Stimulated activated CD4-positive, alpha-beta T cell treated with anti-CD3 and anti-CD28 coated beads, Interleukin-1b, Interleukin-23, amount 100 ng/mL, for 24 hours (primary cell): ENCODE data around the gene PLBD1.

ENCODE experiments used
- DNase-seq, 4 experiments: peaks; one replicate each; pipeline ENCODE4 v3.0.0-alpha.2; 2020; ENCODE audit warnings: low read depth in 4 of 4, low spot score in 1 of 4

The PLBD1 gene, protein sequence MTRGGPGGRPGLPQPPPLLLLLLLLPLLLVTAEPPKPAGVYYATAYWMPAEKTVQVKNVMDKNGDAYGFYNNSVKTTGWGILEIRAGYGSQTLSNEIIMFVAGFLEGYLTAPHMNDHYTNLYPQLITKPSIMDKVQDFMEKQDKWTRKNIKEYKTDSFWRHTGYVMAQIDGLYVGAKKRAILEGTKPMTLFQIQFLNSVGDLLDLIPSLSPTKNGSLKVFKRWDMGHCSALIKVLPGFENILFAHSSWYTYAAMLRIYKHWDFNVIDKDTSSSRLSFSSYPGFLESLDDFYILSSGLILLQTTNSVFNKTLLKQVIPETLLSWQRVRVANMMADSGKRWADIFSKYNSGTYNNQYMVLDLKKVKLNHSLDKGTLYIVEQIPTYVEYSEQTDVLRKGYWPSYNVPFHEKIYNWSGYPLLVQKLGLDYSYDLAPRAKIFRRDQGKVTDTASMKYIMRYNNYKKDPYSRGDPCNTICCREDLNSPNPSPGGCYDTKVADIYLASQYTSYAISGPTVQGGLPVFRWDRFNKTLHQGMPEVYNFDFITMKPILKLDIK

DNA sequence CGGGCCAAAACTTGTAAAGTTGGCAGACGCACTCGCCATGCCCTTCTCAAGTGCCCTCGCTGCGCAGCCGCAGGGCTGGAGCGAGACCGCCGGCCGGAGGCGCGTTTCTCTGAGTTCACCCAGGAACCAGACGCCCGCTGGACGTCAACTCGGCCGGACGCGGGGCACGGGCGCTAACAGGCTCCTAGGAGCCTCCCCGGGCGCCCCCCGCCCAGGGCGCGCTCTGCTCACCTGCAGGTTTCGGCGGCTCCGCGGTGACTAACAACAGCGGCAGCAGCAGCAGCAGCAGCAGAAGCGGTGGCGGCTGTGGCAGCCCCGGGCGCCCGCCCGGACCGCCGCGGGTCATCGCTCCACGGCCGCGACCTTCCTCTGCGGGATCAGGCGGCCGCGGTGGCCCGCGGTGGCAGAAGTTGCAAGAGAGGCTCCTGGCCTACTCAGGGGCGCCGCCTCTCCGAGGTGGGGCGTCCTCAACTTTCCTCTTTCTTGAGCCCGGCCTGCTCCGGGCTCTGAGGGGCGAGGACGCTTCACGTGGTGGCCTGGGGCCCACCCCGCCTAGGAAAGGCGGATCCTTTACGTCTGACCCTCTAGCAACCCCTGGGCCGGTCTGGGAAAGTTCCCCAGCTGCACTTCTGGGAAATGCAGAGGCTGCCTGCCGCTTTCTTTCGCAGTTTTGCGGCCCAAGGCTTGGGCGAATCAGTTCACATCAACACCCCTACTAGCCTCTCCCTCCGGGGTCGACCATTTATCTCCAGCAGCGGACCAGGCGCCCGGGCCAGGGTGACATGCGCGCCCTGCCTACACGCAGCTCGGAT, at the start of gene PLBD1:
PLBD1 (minus strand) TSS at position 533 of the 812 bp plus-strand sequence; CDS start at position 346, 187 bp downstream.
- no peak for DNase-seq

DNA sequence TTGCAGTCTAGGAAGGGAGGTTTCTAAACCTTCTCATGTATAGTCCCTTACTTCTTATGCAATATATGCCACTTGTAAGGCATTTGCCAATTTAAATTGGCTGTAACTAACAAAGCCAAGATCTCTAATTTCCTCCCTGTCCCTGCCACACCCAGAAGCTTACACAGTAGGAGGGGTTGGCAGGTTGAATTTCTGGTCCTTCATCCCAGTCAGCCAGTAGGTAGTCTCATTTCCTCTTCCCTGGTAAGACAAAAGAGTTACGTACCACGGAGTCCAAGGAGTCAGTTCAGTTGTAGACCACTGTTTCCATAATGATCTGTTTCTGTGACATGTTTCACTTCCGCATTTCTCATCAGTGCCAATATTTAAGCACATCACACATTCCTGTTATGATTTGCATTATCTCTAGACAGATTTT, 47.0 kb upstream of the PLBD1 start:
- no peak for DNase-seq

DNA sequence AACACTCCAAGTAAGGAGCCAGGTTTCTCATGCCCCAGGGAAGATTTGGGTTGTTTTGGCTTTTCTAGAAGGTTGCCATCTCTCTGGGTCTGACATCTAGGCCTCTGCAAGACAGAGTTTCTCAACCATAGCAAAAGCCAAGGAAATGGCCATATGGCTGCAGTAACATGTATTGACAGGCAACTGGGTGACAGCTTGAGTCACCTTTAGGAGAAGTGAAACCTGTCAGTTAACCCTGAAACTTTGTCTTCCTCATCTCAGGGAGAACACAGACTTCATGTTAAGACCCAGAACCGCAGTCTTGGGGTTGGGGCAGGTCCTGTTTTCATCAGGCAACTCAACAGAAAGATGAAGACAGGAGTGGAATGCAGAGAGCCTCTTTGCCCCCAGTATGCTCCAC, 46.0 kb upstream of the PLBD1 start:
- no peak for DNase-seq

DNA sequence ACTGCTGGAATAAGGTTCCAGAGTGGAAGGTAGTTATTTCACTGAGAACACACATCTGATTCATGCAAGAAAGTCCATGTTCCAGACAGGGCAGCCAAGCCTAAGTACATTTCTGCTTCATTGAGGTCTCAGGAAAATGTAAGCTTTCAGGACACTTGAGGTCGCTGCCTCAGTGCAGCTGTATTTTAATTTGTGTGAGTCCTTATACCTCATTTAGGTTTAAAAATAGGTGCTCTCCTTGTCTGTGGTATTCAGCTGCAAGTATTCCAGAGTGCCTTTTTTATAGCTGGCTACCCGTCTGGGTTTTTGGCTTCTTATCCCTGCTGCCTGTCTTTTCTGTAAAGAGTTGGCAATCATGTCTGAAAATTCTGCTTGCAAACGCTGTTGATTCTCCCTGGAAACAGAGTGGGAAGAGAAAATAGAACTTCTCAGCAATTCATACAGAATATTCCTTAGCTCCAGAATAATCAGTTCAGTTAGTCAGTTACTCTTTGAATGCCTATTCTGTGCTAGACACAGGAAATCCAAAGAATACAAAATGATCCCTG, 45.3 kb upstream of the PLBD1 start:
- no peak for DNase-seq

DNA sequence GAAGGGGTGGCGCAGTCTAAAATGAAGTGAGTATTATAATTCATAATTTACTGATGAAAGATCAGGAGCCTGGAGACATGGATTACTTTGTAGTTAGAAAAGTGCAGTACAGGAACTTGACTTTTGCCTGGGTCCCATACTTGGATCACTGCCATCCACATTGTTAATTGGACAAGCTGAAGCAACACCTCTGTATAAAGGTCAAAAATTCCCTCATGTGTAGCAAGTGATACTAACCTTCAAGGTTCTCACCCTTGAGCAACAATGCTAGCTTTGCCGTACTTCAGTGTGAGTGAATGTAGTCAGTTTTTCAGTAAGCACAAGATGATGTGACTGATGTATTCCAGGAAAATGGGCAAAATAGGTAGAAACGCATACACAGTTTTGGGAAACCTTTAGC, 44.6 kb upstream of the PLBD1 start:
- DNase-seq, result no peak

DNA sequence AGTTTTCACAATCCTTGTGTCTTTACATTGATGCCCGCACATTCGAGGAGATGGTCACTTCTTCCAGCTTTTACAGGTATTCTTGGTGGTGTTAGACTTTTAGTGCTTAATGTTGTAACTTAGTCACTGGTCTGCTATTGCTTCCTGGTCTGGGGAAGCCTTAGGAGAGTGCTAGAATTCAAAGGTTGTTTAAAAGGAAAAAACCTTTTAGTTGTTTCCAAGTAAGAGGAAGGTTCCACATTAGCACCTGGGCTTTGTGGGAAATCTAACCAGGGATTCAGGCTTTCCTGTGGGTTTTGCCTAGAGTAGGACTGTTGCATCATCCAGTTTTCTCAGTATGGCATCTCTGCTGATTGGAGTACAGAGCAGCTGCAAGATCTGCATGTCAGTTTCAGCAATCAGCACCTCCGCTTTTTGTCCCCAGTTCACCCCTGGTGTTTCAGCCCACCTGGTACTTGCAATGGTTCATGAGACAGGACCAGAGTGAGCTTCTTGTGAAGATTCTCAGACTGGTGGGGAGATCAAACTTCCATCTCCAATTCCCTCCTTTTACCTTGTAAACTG, 44.0 kb upstream of the PLBD1 start:
- DNase-seq, result no peak

DNA sequence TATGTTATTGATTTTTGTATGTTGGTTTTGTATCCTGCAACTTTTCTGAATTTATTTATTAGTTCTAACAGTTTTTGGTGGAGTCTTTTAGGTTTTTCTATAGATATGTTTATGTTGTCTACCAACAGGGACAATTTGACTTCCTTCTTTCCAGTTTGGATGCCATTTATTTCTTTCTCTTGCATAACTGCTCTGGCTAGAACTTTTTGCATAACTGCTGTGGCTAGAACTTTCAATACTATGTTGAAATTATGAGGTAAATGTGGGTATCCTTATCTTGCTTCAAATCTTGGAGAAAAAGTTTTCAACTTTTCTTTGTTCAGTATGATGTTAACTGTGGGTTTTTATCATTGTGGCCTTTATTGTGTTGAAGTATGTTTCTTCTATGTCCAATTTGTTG, 39.9 kb upstream of the PLBD1 start:
- no peak for DNase-seq

DNA sequence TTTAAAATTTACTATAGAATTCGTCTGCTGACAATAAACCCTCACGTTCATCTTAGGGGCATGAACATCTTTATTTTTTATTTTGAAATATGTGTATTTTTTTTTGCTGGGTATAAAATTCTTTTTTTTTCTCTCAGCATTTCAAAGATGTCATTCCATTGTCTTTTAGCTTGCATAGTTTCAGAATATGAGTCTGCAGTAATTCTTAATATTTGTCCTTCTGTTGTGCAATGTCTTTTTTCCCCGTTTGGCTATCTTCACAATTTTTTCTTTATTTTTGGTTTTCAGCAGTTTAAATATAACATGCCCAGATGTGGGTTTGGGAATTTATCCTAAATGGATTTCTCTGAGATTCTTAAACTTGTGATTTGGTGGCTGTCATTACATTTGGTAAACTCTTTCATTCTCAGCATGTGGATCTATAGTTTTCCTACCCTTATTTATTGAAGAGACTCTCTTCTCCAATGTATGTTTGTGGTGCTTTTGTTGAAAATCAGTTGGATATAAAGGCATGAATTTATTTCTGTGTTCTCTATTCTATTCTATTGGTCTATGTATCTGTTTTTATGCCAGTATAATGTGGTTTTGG, 37.8 kb upstream of the PLBD1 start:
- no peak for DNase-seq

DNA sequence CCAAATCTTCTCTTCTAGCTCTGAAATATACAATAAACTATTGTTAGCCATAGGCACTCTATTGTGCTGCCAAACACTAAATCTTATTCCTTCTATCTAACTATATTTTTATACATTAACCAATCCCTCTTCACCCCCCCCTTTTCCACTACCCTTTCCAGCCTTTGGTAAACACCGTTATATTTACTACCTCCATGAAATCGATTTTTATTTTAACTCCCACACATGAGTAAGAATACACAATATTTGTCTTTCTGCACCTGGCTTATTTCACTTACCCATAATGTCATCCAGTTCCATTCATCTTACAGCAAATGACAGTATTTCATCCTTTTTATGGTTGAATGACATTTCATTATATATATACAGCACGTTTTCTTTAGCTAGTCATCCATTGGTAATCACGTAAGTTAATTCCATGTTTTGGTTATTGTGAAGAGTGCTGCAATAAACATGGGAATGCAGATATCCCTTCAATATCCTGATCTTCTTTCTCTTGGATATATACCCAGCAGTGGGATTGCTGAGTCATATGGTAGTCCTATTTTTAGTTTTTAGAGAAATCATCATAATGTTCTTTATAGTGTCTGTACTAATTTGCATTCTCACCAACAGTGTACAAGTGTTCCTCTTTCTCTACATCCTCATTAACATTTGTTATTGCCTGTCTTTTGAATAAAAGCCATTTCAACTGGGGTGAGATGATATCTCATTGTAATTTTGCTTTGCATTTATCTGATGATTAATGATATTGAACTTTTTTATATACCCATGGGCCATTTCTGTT, 34.2 kb upstream of the PLBD1 start:
- DNase-seq, result no peak

DNA sequence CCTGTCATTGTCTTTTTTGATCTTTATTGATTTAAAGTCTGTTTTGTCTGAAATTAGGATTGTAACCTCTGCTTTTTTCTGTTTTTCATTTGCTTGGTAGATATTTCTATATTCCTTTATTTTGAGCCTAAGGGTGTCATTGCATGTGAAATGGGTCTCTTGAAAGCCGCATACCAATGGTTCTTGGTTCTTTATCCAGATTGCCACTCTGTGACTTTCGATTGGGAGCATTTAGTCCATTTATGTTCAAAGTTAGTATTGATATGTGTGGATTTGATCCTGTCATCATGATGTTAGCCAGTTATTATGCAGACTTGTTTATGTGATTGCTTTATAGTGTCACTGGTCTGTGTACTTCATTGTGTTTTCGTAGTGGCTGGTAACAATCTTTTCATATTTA, 29.8 kb upstream of the PLBD1 start:
- no peak for DNase-seq

DNA sequence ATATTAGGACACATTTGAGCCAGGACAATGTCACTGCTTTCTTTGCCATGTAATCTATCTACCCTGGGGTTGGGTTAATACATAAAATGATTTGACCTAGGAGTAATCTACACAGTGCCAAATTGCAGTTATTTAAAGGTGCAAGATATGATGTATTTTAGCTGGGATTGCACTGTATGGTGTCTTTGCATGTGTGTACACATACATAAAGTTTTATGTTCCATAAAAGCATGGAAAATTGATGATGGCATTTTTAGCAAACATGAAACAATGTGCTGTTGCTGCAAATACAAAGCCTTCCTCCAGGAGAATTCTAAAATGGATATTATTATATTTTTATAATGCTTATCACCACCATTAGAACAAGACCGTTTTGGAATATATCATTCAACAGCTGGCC, 24.0 kb upstream of the PLBD1 start:
- DNase-seq, result no peak

DNA sequence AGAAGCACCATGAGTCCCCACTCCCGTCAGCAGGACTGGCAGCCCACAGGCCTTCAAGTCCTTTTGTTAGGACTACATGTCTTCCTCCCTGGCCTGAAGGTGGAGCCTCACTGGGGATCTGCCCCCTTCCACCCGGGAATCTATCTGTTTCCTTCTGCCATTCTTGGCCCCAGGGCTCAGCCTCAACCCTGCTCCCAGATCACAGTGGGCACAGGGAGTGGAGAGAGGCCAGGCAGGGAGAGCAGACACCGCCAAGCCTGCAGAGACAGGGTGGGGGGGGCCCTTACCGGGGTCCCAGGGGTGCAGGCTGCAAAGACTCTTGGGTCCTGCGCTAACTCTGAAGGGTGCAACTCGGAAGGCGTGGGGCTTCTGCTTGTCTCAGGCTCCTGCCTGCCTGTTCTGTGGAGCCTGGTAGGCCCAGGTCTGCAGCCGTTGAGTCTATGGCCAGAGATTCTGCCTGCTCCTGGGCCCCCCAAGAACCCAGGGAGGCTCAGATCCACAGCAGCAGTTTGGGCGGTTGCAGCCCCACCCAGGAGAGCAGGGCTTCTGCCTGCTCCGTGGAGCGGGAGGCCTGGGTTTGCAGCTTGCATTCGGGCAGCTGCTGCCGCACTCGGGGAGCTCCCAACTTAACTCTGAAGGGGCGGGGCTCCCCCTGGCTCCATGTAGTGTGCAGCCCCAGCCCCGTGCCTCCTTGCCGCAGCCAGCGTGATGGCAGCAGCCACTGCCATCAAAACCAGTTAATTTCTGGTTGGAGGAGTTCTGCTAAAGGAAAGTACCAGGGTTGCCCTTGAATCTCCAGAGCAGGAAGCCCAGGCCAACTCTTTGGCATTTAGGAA, 21.7 kb upstream of the PLBD1 start:
- no peak for DNase-seq

DNA sequence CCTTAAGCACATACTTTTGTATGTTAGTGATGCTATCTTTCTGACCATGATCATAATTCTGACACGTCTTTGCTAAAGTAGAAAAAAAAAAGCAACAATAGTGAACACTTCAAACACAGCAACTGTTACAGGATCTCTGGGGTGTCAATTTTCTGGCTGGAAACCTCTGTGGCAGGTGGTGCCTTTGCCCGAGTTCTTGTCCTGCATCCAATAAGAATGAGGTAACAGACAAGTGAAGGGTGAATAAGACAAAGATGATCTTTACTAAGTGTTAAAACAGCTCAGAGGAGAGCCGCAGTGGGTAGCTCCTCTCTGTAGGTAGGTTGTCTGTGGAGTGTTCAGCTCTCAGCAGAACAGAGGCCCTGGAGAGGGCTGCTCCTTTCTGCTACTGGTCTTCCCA, 20.9 kb upstream of the PLBD1 start:
- DNase-seq, result no peak

DNA sequence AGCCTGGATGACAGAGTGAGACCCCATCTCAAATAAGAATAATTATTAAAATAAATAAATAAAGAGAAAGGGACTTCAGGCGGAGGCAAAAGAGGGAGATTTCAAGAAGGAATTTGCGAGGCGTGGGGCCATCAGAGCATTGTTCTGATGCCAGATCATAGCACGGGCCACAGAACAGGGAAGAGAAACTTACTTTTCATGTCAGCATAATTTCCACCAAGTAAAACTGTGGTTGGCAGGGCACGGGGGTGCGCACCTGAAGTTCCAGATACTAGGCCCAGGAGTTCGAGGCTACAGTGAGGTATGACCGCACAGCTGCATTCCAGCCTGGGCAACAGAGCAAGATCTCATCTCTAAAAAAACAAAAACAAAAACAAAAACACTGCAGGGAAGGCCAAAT, 11.0 kb upstream of the PLBD1 start:
- no peak for DNase-seq

DNA sequence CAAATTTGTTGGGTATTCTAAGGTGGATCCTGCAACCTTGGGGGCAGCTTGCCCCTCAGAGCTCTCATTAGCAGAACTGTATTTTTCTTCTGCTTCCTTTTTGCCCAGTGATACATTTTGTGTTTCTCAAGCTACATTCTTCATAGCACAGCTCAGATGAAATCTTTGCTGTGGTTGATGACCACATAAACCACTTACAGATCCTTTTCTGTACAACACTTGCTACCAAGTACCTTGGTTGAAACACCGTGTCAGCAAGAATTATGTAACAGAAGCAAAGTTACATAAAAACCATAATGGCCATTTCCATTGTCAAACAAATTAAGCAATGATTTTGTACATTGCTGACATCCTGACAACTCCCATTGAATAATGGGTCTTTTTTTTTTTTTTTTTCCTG, 9.7 kb upstream of the PLBD1 start:
- no peak for DNase-seq

DNA sequence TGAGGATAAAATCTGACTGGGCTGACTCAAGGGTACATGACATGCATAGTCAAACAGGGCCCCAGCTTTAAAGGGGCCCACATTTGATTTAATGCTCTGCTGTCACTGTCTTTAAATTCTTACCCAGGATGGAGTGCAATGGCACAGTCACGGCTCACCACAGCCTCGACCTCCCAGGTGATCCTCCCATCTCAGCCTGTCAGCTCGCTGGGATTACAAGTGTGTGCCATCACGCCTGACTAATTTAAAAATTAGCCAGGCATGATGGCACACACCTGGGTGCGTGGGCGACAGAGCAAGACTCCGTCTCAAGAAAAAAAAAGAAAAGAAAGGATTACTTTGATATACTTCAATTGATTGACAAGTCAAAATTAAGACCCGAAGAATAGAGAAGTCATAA, 9.2 kb upstream of the PLBD1 start:
- no peak for DNase-seq

DNA sequence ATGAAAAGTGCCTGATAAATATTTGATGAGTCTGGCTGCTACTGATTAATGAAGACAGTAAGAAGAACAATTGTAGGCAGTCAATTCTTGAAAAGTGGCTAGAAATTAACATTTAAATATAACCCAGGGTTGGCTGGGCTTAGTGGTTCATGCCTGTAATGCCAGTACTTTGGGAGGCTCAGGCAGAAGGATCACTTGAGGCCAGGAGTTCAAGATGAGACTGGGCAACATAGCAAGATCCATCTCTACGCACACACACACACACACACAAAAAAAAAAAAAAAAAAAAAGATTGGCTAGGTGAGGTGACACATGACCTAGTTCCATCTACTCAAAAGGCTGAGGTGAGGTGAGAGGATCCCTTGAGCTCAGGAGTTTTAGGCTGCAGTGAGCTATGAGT, 7.9 kb upstream of the PLBD1 start:
- DNase-seq, result no peak

DNA sequence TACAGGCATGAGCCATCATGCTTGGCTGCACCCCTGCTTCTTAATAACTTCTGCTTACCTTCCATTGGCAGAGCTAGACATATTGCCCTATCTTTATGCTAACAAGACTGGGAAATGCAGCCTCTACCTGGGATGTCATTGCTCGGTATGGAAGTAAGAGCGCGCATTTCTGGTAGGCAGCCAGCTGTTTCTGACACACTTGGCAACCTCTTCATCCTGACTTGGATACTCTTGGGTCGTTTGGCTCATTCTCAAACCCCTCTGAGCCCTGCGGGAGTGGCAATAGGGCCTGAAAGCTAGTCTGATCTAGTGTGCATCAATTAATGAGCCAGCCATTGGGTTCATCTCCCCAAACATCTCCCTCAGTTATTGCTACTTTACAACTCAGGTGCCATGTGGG, 5.4 kb upstream of the PLBD1 start:
- DNase-seq, result no peak

DNA sequence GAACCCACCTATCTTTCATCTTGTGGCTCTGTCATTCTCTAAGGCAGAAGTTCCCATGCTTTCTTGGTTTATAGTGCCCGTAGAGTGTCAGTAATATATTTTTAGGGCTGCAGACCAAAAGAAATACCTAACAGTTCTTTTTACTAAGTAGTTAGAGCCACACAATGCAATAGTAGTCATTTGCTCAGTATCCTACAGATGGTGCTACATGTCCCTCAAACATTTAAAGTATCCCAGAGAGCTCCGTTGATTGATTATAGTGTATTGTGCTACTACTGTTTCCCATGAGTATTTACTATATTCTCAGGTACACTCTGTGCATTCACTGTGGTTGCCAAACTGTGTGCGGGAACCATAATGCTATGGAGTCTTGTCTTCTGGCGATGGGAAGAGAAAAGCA, 4.7 kb upstream of the PLBD1 start:
- DNase-seq, result no peak

DNA sequence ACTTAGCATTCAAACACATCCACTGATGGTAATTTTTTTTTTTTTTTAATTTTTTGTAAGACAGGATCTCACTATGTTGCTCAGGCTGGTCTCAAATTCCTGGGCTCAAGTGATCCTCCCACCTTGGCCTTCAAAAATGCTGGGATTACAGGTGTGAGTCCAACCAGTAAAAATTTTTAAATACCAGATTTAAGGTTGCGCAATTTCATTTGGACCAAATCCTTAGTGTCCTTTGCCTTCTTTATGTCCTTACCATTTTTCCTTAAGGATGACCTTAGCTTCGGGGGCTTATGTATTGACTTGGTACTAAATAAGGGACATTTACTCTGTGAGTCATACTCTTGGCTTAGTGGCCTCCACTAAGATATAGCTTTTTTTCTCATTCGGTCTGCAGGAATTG, 4.1 kb upstream of the PLBD1 start:
- DNase-seq, result no peak
